NCI-H748 (cell line): Measurements from ENCODE around the gene RAB3GAP1.
"Not testable (repeated sequence)": the region's sequence is repeated elsewhere in the genome, so short reads cannot be mapped to it uniquely, and the experiment has no call there.

Experiments used
- DNase-seq: peaks from one replicate; lab custom pipeline; 2025; ENCODE audit not compliant: unreplicated experiment; lab: John Stamatoyannopoulos, UW

RAB3GAP1 gene

GRCh38 chr2:135052997-135053474 is 944 bp downstream of the RAB3GAP1 start:
- no peak for DNase-seq

DNA sequence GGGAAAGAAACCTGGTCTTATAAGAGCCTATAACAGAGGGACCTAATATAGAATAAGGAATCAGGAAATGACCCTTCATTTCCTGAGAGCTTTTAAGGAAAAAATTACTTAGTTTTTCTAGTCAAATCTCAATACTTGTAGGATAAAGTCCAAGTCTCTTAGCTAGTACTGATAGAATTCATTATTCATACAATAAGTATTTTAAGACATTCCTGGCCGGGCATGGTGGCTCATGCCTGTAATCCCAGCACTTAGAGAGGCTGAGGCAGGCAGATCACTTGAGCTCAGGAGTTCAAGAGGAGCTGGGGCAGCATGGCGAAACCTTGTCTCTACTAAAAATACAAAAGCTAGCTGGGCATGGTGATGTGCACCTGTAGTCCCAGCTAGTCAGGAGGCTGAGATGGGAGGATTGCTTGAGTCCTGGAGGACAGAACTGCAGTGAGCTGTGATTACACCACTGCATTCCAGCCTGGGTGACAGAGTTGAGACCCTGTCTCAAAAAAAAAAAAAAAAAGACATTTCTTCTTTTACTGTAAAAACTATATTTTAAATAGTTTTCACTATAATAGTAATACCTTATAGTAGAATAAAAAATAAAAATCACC is 3.2 kb downstream of the RAB3GAP1 start:
- DNase-seq, result no peak

DNA sequence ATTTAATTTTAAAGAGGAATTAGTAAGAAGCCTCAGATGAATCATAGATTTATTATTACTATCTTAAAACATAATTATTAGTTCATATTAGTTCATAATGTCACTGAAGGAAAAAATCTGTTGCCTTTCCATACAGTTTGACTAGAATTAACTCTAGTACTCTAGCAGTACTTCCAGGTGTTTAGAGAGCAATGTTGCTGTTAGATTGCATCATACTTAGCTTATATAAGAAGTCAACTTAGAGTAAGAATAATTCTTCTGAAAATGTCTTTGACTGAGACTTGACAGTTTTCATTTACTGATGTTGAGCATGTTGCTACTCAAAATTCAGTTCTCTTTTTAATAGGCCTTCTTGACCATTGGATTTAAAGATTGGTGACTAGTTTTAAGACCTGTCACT is 4.7 kb downstream of the RAB3GAP1 start:
- no peak for DNase-seq

DNA sequence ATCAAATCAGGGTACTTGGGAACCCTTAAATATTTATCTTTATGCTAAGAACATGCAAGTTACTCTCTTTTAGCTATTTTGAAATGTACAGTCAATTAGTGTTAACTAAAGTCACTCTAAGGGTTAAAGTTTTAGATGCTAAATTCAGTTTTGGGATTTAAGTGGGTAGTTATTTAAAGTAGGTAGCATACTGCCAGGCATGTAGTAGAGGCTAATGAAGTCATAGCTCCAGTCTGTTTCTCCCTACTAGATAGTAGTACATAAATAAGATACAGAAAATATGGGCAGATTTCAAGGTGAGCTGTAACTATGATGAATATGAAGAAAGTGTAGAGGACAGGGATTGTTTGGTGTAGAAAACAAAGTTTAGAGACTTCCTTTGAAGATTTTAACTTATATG is 7.5 kb downstream of the RAB3GAP1 start:
- DNase-seq, result no peak

DNA sequence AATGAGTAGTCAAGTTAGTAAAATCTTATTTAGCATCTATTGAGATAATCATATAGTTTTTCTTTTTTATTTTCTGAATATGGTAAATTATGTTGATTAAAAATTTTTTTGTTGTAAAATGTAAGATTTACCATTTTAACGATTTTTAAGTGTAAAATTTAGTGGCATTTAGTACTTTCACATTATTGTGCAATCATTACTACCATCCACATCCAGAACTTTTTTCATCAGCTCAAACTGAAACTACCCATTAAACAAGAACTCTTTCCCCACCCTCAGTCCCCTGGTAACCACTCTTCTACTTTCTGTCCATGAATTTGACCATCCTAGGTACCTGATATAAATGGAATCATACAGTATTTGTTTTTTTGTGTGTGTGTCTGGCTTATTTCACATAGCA is 11.1 kb downstream of the RAB3GAP1 start:
- DNase-seq, result no peak

DNA sequence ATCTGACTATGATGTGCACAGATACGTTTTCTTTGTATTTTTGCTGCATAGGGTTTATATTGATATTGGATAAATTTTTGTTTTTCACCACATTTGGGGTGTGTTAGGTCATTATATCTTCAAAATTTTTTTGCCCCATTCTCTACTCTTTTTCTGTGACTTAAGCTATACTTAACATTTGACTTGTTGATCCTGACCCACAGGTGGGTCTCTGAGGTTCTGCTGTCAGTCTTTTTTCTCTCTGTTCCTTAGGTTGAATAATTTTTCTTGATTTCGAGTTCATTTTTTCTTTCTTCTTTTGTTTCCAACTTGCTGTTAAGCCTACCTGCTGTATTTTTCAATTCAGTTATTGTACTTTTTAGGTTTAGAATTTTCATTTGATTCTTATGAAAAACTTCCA is 12.1 kb downstream of the RAB3GAP1 start:
- DNase-seq, result no peak

DNA sequence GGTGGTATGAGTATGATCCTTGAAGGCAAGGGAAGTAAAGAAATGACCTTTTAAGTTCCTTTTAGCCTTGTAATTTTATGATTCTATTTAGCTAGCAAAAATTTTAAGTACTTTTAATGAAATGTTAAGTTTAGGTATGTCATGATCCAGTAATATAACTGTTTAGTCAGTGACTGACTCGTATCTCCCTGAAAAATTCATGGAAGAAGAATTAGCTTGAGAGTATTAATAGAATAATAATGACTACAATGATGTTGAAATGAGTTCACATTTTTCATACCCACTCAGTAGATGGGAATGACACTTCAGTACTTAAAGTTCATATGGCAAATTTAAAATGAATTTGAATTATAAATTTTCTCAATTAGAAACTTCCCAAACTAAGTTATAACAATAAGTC is 14.6 kb downstream of the RAB3GAP1 start:
- no peak for DNase-seq

DNA sequence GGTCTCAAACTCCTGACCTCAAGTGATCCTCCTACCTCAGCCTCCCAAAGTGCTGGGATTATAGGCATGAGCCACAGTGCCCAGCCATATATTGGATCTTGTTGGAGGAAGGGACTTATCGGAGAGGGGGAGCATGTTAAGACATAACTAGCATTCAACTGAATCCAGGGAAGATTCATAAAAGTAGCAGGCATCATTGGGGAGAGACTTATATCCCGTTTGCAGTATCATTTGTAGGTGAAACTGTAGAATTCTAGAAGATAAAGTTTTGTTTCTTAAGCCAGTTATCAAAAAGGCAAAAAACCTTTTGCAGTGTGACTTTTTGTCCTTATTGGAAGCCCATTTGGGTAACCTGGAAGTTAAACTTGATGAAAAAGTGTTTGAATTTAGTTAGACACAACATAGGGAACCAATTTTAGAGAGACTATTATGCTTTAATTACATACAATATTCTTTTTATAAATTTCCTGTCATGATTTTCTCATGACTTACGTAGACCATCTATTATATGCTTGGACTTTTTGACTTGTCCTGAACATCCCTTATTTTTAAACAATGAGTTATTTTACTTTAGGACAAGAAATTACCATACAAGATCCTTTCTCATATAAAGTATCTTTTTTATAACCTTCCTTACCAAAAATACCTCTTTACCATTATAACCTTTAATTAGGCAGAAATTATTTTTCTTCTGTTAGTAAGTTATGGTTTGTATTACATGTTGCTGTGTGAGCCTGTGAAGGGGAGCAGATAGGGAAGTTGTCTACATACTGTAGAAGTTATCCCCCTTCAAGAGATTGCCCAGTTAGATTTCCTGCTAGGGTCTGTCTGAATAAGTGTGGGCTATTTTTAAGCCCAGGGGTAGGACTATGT is 20.3 kb downstream of the RAB3GAP1 start:
- DNase-seq, result no peak

DNA sequence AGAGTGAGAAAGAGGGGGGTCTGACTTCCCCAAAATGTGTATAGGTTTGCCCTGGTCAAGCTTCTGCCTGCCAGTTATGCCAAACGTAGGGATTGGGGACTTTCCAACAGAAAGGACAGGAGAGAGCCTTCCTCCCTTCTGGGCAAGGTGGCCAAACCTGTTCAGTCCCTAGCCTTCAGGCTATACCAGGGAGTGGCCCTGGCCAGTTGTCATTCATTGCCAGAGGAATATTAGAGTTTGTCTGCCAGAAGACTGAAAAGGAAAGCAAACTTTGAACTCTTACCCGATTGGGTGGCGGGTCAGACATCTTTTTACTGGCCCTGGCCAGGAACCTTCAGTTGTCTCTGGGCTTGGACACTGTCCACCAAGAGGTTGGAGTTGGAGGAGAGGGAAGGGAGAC is 22.1 kb downstream of the RAB3GAP1 start:
- no peak for DNase-seq

GRCh38 chr2:135076556-135076955 is 24.5 kb downstream of the RAB3GAP1 start:
- no peak for DNase-seq

DNA sequence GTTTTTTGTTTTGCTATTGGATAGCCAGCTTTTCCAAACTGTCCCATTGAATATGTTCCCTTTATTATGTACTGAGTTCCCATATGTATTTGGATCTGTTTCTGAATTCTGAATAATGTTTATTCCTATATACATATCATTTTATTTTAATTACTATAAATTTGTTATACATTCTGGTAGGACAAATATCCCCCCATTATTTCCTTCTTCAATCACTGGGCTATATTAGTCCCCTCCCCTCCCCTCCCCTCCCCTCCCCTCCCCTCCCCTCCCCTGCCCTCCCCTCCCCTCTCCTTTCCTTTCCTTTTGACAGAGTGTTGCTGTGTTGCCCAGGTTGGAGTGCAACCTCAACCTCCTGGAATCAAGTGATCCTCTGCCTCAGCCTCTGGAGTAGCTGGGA is 26.3 kb downstream of the RAB3GAP1 start:
- DNase-seq, result no peak

- no peak for DNase-seq
These were observed 34.1 kb downstream of the RAB3GAP1 start for GRCh38 chr2:135086222-135086621.

DNA sequence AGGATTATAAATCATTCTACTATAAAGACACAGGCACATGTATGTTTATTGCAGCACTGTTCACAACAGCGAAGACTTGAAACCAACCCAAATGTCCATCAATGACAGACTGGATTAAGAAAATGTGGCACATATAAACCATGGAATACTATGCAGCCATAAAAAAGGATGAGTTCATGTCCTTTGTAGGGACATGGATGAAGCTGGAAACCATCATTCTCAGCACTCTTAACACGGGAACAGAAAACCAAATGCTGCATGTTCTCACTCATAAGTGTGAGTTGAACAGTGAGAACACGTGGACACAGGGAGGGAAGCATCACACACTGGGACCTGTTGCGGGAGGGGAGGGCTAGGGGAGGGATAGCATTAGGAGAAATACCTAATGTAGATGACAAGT is 37.5 kb downstream of the RAB3GAP1 start:
- not testable (repeated sequence) for DNase-seq

- DNase-seq, result no peak
These were observed 39.6 kb downstream of the RAB3GAP1 start for GRCh38 chr2:135091681-135092080.

DNA sequence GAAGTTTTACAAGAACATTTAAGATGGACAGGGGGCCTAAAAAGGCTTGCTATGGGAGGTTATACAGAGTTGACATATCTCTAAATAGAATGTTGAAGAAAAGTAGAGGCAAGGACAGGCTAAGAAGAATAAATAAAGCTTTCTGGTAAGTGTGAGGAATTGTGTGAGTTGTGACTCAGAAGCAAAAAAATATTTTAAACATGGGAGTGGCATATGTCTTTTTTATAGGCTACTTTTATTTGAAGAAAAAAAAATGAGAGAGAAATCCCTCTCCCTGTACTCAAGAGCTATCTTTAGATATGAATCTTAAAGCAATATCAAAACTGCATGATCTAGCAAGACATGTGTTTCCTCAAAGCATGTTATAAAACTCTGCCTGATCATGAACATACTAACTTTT is 41.1 kb downstream of the RAB3GAP1 start:
- DNase-seq, result no peak

- DNase-seq, result peak; percentile 10
These were observed 41.7 kb downstream of the RAB3GAP1 start for GRCh38 chr2:135093670-135094330.

DNA sequence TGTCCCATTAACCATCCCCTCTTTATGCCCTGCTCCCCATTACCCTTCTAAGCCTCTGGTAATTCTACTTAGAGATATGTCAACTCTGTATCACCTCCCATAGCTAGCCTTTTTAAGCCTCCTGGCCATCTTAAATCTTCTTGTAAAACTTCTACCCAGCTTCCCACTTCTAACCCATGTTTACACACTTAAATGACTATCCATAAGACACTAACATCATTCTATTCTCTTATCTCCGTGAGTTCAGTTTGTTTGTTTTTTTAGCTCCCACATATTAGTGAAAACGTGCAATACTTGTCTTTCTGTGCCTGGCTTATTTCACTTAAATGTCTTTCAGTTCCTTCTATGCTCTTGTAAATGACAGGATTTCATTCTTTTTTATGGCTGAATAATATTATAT is 42.4 kb downstream of the RAB3GAP1 start:
- DNase-seq, result no peak

- no peak for DNase-seq
These were observed 43.5 kb downstream of the RAB3GAP1 start for GRCh38 chr2:135095591-135095990.

DNA sequence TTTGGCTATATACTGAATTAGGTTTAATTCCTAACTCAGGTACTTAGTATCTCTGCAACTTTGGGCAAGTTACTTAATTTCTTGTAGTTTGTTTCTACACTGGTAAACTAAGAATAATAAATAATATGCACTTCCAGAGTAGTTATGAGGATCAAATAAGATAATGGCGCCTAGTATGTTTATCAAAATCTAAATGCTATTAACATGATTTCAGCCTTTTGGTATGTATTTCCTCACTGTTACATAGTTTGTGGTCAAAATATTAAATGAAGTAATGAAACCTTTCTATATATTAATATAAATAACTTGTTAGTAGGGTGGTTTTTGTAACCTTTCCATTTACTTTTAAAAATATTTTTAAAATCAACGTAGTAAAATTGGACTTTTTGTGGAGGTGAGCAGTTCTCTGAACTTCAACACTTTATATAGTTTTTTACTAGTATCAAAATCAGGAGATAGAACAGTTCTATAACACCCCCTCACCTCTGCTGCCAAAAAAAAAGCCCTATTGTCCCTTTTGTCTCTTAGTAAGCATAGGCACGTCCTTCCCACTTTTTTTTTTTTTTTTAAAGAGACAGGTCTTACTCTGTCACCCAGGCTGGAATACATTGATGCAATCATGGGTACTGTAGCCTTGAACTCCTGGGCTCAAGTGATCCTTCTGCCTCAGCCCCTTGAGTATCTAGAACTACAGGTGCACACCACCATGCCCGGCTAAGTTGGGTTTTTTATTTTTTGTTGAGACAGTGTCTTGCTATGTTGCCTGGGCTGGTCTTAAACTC is 44.8 kb downstream of the RAB3GAP1 start:
- no peak for DNase-seq

DNA sequence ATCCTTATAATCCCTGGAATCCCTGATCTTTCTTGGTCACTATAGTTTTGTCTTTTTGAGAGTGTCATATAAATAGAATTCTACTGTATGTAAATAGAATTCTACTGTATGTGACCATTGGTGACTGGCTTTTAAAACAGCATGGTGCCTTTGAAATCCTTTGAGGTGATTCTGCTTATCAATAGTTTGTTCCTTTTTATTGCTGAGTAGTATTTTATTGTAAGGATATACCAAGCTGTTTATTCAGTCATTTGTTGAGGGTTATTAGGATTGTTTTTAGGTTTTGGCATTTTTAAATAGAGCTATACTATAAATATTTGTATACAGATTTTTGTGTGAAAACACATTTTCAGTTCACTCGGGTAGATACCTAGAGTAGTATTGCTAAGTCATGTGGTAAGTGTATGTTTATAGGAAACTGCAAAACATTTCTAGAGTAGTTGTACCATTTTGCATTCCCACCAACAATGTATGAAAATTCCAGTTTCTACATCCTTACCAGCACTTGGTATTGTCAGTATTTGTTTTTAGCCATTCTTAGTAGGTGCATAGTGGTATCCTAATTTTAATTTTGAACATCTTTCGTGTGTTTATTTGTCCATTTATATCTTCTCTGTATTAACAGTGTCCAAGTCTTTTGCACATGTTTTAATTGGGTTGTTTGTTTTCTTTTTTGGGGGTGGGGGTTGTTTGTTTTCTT is 45.6 kb downstream of the RAB3GAP1 start:
- no peak for DNase-seq
